MM.1S (cell line): Measurements from ENCODE around the gene DHX32.

ENCODE experiments used
- DNase-seq: peaks from one replicate; pipeline ENCODE4 v3.0.0-alpha.2; 2015
- H2AFZ ChIP-seq: fragments of 300-600 bp; sonication (generic); 2 replicates; pipeline ENCODE4 v1.6.0; 2016; ENCODE audit warnings: antibody characterized with exemption, low read length
- H3F3A ChIP-seq: fragments of 300-600 bp; sonication (generic); 2 replicates; pipeline ENCODE4 v1.6.1; 2016; ENCODE audit warnings: mild to moderate bottlenecking, antibody characterized with exemption, low read length, moderate library complexity, mixed read lengths; ENCODE audit not compliant: insufficient read depth
- H3K27ac ChIP-seq: fragments of 300-600 bp; sonication (generic); 2 replicates; pipeline ENCODE4 v1.5.1; 2016; ENCODE audit warnings: mild to moderate bottlenecking, low read length
- H3K27me3 ChIP-seq: fragments of 300-600 bp; sonication (generic); replicated peaks from 2 replicates; pipeline ENCODE4 v1.6.0; 2016; ENCODE audit warnings: low read length; ENCODE audit not compliant: insufficient read depth
- H3K36me3 ChIP-seq: fragments of 300-600 bp; sonication (generic); replicated peaks from 2 replicates; pipeline ENCODE4 v1.6.1; 2016; ENCODE audit warnings: mild to moderate bottlenecking, low read length, mixed read lengths; ENCODE audit not compliant: insufficient read depth
- H3K4me1 ChIP-seq: fragments of 300-600 bp; sonication (generic); 2 replicates; pipeline ENCODE4 v1.6.1; 2016; ENCODE audit warnings: low read length, mixed read lengths
- H3K4me2 ChIP-seq: fragments of 300-600 bp; sonication (generic); 2 replicates; pipeline ENCODE4 v1.6.0; 2016; ENCODE audit warnings: low read depth, low read length
- H3K4me3 ChIP-seq: fragments of 300-600 bp; sonication (generic); 2 replicates; pipeline ENCODE4 v1.5.1; 2016; ENCODE audit warnings: low read length, mixed read lengths
- H3K79me2 ChIP-seq: fragments of 300-600 bp; sonication (generic); 2 replicates; pipeline ENCODE4 v1.6.1; 2016; ENCODE audit warnings: mixed run types, low read length, mixed read lengths
- H3K9ac ChIP-seq: fragments of 300-600 bp; sonication (generic); 2 replicates; pipeline ENCODE4 v1.6.1; 2016; ENCODE audit warnings: low read length, mixed read lengths
- H3K9me2 ChIP-seq: fragments of 300-600 bp; sonication (generic); replicated peaks from 2 replicates; pipeline ENCODE4 v1.6.1; 2016; ENCODE audit warnings: mild to moderate bottlenecking, low read length, mixed read lengths; ENCODE audit not compliant: insufficient read depth
- H3K9me3 ChIP-seq: fragments of 300-600 bp; sonication (generic); replicated peaks from 2 replicates; pipeline ENCODE4 v1.6.1; 2016; ENCODE audit warnings: mild to moderate bottlenecking, low read length, mixed read lengths; ENCODE audit not compliant: insufficient read depth
- H4K20me1 ChIP-seq: fragments of 300-600 bp; sonication (generic); 2 replicates; pipeline ENCODE4 v1.6.1; 2016; ENCODE audit warnings: mild to moderate bottlenecking, low read length, moderate library complexity, mixed read lengths; ENCODE audit not compliant: insufficient read depth
- EZH2 ChIP-seq: fragments of 300-600 bp; sonication (generic); optimal IDR thresholded peaks from 2 replicates; pipeline ENCODE3; 2017; ENCODE audit warnings: low read depth, mild to moderate bottlenecking, antibody characterized with exemption, low read length, mixed read lengths
- EZH2phosphoT487 ChIP-seq: fragments of 300-600 bp; sonication (generic); IDR thresholded peaks from 2 replicates; pipeline ENCODE4 v1.6.1; 2018; ENCODE audit warnings: antibody characterized with exemption, low read length
- TF ChIP-seq, protein P1 (sequence below): fragments of 300-600 bp; sonication (generic); IDR thresholded peaks from 2 replicates; pipeline ENCODE4 v1.5.1; 2016; ENCODE audit warnings: antibody characterized with exemption, low read length, mixed read lengths

Gene DHX32

DNA sequence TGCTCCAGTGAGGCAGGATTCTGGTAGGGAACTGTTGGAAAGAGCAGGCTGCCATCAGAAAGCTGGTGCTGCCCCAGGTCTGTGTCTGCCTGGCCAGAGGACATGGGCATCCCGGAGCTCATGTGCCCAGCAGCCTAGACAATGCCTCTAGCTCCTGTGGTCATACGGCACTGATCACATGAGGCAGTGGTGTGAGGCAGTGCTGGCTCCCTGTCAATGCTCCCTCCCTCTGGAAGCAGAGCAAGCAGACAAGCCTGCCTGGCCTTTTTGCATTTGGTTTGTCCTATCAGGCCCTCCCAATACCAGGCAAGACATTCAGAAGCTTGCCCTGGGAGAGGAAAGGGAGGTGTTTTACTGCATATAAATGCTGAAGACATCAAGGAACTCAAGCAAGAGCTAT is 86.0 kb downstream of the DHX32 start:
- Histone ChIP-seq H3K4me3 (peak overlapping the region; percentile 37; the same call in 1 of the 2 replicates), H3K27ac (peak overlapping the region; percentile 97), H3K27me3 (no peaks in the 10 kb centered on the region), H3K4me1 (peaks cover 65% of the 10 kb centered on the region), H3K4me2 (peak overlapping the region; percentile 77), H3F3A (peaks cover 44% of the 10 kb centered on the region), H3K9ac (peak overlapping the region; percentile 32; the same call in 1 of the 2 replicates), H3K9me3 (no peaks in the 10 kb centered on the region), H3K36me3 (no peaks in the 10 kb centered on the region), H3K79me2 (no peaks in the 10 kb centered on the region), H2AFZ (no peak overlapping the region), H3K9me2 (no peaks in the 10 kb centered on the region), H4K20me1 (no peaks in the 10 kb centered on the region)
- DNase-seq = no peak
- TF ChIP-seq EZH2phosphoT487 (no peak), EZH2 (no peak)
- TF ChIP-seq, protein P1, sequence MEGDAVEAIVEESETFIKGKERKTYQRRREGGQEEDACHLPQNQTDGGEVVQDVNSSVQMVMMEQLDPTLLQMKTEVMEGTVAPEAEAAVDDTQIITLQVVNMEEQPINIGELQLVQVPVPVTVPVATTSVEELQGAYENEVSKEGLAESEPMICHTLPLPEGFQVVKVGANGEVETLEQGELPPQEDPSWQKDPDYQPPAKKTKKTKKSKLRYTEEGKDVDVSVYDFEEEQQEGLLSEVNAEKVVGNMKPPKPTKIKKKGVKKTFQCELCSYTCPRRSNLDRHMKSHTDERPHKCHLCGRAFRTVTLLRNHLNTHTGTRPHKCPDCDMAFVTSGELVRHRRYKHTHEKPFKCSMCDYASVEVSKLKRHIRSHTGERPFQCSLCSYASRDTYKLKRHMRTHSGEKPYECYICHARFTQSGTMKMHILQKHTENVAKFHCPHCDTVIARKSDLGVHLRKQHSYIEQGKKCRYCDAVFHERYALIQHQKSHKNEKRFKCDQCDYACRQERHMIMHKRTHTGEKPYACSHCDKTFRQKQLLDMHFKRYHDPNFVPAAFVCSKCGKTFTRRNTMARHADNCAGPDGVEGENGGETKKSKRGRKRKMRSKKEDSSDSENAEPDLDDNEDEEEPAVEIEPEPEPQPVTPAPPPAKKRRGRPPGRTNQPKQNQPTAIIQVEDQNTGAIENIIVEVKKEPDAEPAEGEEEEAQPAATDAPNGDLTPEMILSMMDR = no peak

DNA sequence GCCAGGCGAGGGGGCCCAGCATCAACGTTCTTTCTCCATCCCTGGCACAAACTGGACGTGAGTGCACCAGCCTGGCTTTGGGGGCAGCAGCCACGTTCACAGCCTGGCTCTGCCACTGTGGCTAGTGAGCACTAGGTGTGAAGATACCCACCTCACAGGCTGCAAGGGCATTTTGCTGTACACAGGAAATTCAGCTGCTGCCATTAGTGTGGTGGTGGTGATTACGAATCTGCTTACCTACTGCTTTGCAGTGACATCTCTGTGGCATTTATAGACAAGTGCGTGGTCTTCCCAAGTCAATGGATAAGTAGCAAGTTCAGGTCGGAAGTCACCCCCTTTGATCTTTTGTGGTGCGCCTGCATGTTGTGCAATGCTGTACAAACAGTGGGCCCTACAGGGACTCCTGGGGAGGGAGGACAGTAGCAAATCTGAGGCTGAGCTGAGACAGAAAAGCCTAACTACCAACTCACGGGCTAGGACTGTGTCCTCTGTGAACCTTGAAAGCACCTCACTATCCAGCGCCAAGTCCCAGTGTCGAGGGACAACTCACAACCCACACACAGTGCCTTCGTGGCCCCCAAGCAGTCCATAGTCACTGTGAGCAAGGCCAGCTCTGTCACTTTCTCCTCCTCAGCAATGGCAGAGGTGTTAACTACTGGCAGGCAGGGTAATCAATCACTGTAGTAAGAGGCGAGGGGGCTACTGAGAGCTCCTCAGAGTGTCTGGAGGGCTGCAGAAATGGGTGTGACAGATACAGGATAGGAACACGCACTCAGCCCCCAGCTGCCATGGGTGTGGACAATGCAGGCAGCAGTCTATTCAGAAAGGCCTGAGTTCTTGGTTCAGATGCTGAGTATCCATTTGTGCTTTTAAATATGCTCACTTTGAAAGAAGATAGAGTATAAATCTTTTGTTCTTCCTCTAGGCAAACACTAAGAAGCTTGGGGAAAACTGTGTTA is 88.5 kb downstream of the DHX32 start:
- Histone ChIP-seq H3K27me3 (no peaks in the 10 kb centered on the region), H3K27ac (no peak overlapping the region), H3K4me1 (peaks cover 55% of the 10 kb centered on the region), H3K9ac (no peak overlapping the region), H3K9me3 (no peaks in the 10 kb centered on the region), H3K4me2 (no peak overlapping the region), H3F3A (peaks cover 30% of the 10 kb centered on the region), H3K36me3 (no peaks in the 10 kb centered on the region; the same call in 1 of the 2 replicates), H2AFZ (no peak overlapping the region), H3K4me3 (no peak overlapping the region), H4K20me1 (no peaks in the 10 kb centered on the region), H3K9me2 (no peaks in the 10 kb centered on the region), H3K79me2 (no peaks in the 10 kb centered on the region)
- DNase-seq = no peak
- TF ChIP-seq EZH2phosphoT487 (no peak), EZH2 (no peak)
- TF ChIP-seq, protein P1 = no peak

- no peak for TF ChIP-seq EZH2phosphoT487
- TF ChIP-seq, protein P1 = no peak
- Histone ChIP-seq H4K20me1 (no peaks in the 10 kb centered on the region), H3F3A (no peaks in the 10 kb centered on the region), H3K9me2 (no peaks in the 10 kb centered on the region), H3K4me3 (no peak overlapping the region), H3K27ac (peak overlapping the region; percentile 47; the same call in 1 of the 2 replicates), H3K9ac (no peak overlapping the region), H3K27me3 (no peaks in the 10 kb centered on the region), H3K36me3 (no peaks in the 10 kb centered on the region; the same call in 1 of the 2 replicates), H3K79me2 (no peaks in the 10 kb centered on the region), H3K9me3 (no peaks in the 10 kb centered on the region), H3K4me2 (peak overlapping the region; percentile 41; the same call in 1 of the 2 replicates), H3K4me1 (peaks cover 21% of the 10 kb centered on the region), H2AFZ (peak overlapping the region; percentile 43)
- DNase-seq = peak; percentile 76
Observed at GRCh38 chr10:125788156-125789034, 92.7 kb downstream of the DHX32 start.
